ENCODE measurements around the gene TNNC2. TPM values are rescaled to one million over a fixed set of nuclear protein-coding genes. Genes with fewer than 3 reads are reported as not detected.
"Not testable (repeated sequence)": the region's sequence is repeated elsewhere in the genome, so short reads cannot be mapped to it uniquely, and the experiment has no call there.

The TNNC2 gene
- total RNA-seq, 2 experiments from 2014 or later = not detected

DNA sequence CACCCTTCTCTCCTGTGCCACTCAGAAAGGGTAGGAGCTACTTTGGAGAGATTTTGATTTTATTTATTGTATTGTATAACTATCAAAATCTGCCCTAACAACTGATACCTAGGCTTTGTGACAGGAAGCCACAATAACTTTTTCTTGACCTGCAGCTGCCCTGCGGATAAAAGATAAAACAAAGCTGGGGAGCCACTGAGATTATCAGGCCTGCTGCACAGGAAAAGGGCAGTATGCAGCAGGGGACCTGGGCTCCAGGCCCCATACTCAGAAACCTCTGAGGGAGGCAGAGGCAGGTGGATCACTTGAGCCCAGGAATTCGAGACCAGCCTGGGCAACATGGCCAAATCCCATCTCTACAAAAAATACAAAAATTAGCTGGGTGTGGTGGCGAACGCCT is 5.5 kb upstream of the TNNC2 start:
- CTCF ChIA-PET (ENCODE audit: unreplicated experiment) = no interaction called here
- no peaks in the 10 kb centered on the region for H3K79me2 ChIP-seq (ENCODE audit: insufficient read depth, low read depth, low read length)
- H3K27ac ChIP-seq (ENCODE audit: low read depth, low read length, poor library complexity, severe bottlenecking) = no peak overlapping the region
- H2AFZ ChIP-seq (ENCODE audit: low read length) = no peak overlapping the region
- no peaks in the 10 kb centered on the region for H3K9me3 ChIP-seq (ENCODE audit: low read length)
- H3K4me1 ChIP-seq (ENCODE audit: insufficient read depth, low read length, poor library complexity, severe bottlenecking) = peaks cover 7% of the 10 kb centered on the region
- intact Hi-C loops (cut with micrococcal nuclease; ENCODE audit: unreplicated experiment) = no loop called here
- TF ChIP-seq EZH2phosphoT487 (IDR thresholded peaks at IDR 0.05; ENCODE audit: borderline replicate concordance, low read depth, low read length) = no peak
- TF ChIP-seq, protein P1, sequence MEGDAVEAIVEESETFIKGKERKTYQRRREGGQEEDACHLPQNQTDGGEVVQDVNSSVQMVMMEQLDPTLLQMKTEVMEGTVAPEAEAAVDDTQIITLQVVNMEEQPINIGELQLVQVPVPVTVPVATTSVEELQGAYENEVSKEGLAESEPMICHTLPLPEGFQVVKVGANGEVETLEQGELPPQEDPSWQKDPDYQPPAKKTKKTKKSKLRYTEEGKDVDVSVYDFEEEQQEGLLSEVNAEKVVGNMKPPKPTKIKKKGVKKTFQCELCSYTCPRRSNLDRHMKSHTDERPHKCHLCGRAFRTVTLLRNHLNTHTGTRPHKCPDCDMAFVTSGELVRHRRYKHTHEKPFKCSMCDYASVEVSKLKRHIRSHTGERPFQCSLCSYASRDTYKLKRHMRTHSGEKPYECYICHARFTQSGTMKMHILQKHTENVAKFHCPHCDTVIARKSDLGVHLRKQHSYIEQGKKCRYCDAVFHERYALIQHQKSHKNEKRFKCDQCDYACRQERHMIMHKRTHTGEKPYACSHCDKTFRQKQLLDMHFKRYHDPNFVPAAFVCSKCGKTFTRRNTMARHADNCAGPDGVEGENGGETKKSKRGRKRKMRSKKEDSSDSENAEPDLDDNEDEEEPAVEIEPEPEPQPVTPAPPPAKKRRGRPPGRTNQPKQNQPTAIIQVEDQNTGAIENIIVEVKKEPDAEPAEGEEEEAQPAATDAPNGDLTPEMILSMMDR (conservative IDR thresholded peaks at IDR 0.05; ENCODE audit: low read length) = no peak
- H3K4me2 ChIP-seq (ENCODE audit: low read length) = no peak overlapping the region
- H4K20me1 ChIP-seq (ENCODE audit: insufficient read depth, low read length) = no peaks in the 10 kb centered on the region
- no peaks in the 10 kb centered on the region for H3K36me3 ChIP-seq (ENCODE audit: insufficient read depth, low read length)
- no peak for DNase-seq (ENCODE audit: low spot score)
- POLR2A ChIA-PET = interaction anchor here (0.9 to 2.1 kb wide), 3 partner anchors 10 to 12 kb away, joined by 4 to 8 read pairs (median 4); no protein-coding TSS in a partner anchor
- no peaks in the 10 kb centered on the region for H3K9me2 ChIP-seq (ENCODE audit: insufficient read depth, low read length)
- no peak overlapping the region for H3K4me3 ChIP-seq (ENCODE audit: low read depth, low read length, poor library complexity, severe bottlenecking)
- BruUV-seq (replicated peaks) = no TSS peak

DNA sequence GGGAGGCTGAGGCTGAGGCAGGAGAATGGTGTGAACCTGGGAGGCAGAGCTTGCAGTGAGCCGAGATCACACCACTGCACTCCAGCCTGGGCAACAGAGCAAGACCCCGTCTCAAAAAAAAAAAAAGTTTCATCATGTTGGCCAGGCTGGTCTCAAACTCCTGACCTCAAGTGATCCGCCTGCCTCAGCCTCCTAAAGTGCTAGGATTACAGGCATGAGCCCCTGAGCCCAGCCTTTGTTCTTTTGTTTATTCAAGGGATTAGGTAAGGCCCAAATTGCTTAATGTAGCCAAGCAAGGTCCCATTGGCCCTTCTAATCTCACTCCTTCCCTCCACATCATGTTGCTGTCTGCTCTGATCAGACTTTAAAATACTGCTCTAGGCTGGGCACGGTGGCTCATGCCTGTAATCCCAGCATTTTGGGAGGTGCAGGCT is 2.6 kb upstream of the TNNC2 start:
- POLR2A ChIA-PET = interaction anchor here (1.4 kb wide), 1 partner anchor 27 kb away, joined by 6 read pairs; no protein-coding TSS in a partner anchor

DNA sequence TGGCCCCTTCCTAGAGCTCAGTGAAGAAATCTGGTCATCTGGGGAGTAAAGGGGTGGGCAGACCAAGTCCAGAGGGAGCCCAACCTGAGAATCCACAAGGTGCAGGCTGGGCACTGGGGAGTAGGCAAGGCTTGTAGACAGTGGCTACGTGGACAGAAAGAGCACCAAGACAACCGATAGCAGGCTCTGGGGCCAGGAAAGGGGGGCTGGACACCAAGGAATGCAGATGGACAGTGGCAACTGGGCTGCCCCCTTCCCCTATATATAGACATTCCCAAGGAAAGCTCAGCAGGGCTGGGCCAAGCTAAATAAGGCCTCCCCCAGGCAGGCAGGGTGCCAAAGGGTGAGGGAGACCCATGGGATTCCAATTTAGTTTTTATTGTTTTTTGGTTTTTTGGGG is 1.5 kb upstream of the TNNC2 start:
- CTCF ChIA-PET (ENCODE audit: unreplicated experiment) = no interaction called here
- POLR2A ChIA-PET = interaction anchor here (0.7 to 0.8 kb wide), 3 partner anchors 14 to 1528 kb away, joined by 4 to 8 read pairs (median 5); partner anchors contain the start of gene ZMYND8
- intact Hi-C loops (cut with micrococcal nuclease; ENCODE audit: unreplicated experiment) = no loop called here

More for the DNA sequence above, 2.6 kb upstream of the TNNC2 start:
- BruUV-seq (replicated peaks); intact Hi-C loops (cut with micrococcal nuclease; ENCODE audit: unreplicated experiment); H3K4me3 ChIP-seq (ENCODE audit: low read depth, low read length, poor library complexity, severe bottlenecking); DNase-seq (ENCODE audit: low spot score); H3K4me2 ChIP-seq (ENCODE audit: low read length); H4K20me1 ChIP-seq (ENCODE audit: insufficient read depth, low read length); H2AFZ ChIP-seq (ENCODE audit: low read length); H3K27ac ChIP-seq (ENCODE audit: low read depth, low read length, poor library complexity, severe bottlenecking); H3K9me3 ChIP-seq (ENCODE audit: low read length); H3K36me3 ChIP-seq (ENCODE audit: insufficient read depth, low read length); H3K79me2 ChIP-seq (ENCODE audit: insufficient read depth, low read depth, low read length); H3K9me2 ChIP-seq (ENCODE audit: insufficient read depth, low read length); H3K4me1 ChIP-seq (ENCODE audit: insufficient read depth, low read length, poor library complexity, severe bottlenecking); CTCF ChIA-PET (ENCODE audit: unreplicated experiment): not testable (repeated sequence)

More for the DNA sequence above, 1.5 kb upstream of the TNNC2 start:
- Histone ChIP-seq H4K20me1 (ENCODE audit: insufficient read depth, low read length) (no peaks in the 10 kb centered on the region), H3K9me3 (ENCODE audit: low read length) (no peaks in the 10 kb centered on the region), H3K4me2 (ENCODE audit: low read length) (no peak overlapping the region), H3K36me3 (ENCODE audit: insufficient read depth, low read length) (no peaks in the 10 kb centered on the region), H3K9me2 (ENCODE audit: insufficient read depth, low read length) (no peaks in the 10 kb centered on the region), H3K4me3 (ENCODE audit: low read depth, low read length, poor library complexity, severe bottlenecking) (no peak overlapping the region), H3K4me1 (ENCODE audit: insufficient read depth, low read length, poor library complexity, severe bottlenecking) (peaks cover under 1% of the 10 kb centered on the region), H2AFZ (ENCODE audit: low read length) (no peak overlapping the region), H3K79me2 (ENCODE audit: insufficient read depth, low read depth, low read length) (no peaks in the 10 kb centered on the region), H3K27ac (ENCODE audit: low read depth, low read length, poor library complexity, severe bottlenecking) (no peak overlapping the region)
- DNase-seq (ENCODE audit: low spot score) = no peak
- no TSS peak for BruUV-seq (replicated peaks)
- no peak for TF ChIP-seq EZH2phosphoT487 (IDR thresholded peaks at IDR 0.05; ENCODE audit: borderline replicate concordance, low read depth, low read length)
- TF ChIP-seq, protein P1 (conservative IDR thresholded peaks at IDR 0.05; ENCODE audit: low read length) = no peak

All from OCI-LY7 (cell line).